Ovary (tissue), 9 donors: Measurements from ENCODE around the gene TRAF3. TPM values are rescaled to one million over a fixed set of nuclear protein-coding genes. Genes with fewer than 3 reads are reported as not detected.

Source experiments
- DNase-seq, 5 donors: peaks; one replicate each; pipeline ENCODE4 v3.0.0-alpha.2; 2019 to 2020
- H3K27ac ChIP-seq, 2 donors: fragments of 200-600 bp; one replicate each; pipeline versions ENCODE4 v1.5.1 to v1.8.0; 2019 to 2022
- H3K27me3 ChIP-seq: fragments of 200-600 bp; one replicate; pipeline ENCODE4 v1.8.0; 2022
- H3K36me3 ChIP-seq: fragments of 200-600 bp; sonication (generic); one replicate; pipeline ENCODE4 v1.5.1; 2019
- H3K4me1 ChIP-seq: one replicate; pipeline ENCODE4 v1.8.1; 2013; ENCODE audit warnings: mild to moderate bottlenecking, moderate library complexity; ENCODE audit not compliant: insufficient read depth
- H3K4me3 ChIP-seq: fragments of 200-600 bp; sonication (generic); one replicate; pipeline ENCODE4 v1.5.1; 2017
- H3K9me3 ChIP-seq, 2 donors: fragments of 200-600 bp in 1 of 2; sonication (generic) in 1 of 2; one replicate each; pipeline versions ENCODE4 v1.5.1 to v1.8.1; 2013 to 2019; ENCODE audit warnings: mild to moderate bottlenecking in 1 of 2, moderate library complexity in 1 of 2
- CTCF ChIP-seq, 3 donors: fragments of 450-650 bp in 2 of 3; fragments of 200-600 bp in 1 of 3; IDR thresholded peaks; one replicate each; pipeline versions ENCODE4 v1.5.1 to v1.8.0; 2016 to 2022; ENCODE audit warnings: antibody characterized with exemption in 3 of 3, mild to moderate bottlenecking in 1 of 3
- EP300 ChIP-seq: sonication (generic); formaldehyde crosslinking; IDR thresholded peaks from one replicate; pipeline ENCODE4 v1.6.1; 2017; ENCODE audit warnings: antibody characterized with exemption
- POLR2A ChIP-seq: fragments of 450-650 bp; IDR thresholded peaks from one replicate; pipeline ENCODE4 v1.6.1; 2017; ENCODE audit warnings: antibody characterized with exemption, mild to moderate bottlenecking, moderate library complexity
- WGBS, 3 donors: extraction: QIAGEN DNeasy Blood & Tissue Kit in 1 of 3; methylation state at CpG; one replicate each; pipeline versions ENCODE4 v1.1.5 to v1.1.7; 2013 to 2017; 5-methylcytosine and 5-hydroxymethylcytosine counted together
- intact Hi-C, 4 donors: fragments of 100-400 bp; cut with DNase I; formaldehyde crosslinking; loops; one replicate each; pipeline versions ENCODE4 v1.11.0 to v1.15.1; 2022 to 2023
- polyA plus RNA-seq, 2 donors: library from polyadenylated mRNA; stranded (reverse); fragments of 200-250 nt in 1 of 2; fragments of 350-450 nt in 1 of 2; fragmentation: Illumina TruSeq in 1 of 2; extraction: RNeasy Lipid Tissue Mini Kit (QIAGEN cat#74804) in 1 of 2; gene quantifications; one replicate each; pipeline ENCODE4 v1.2.3, GENCODE V29; 2013 to 2014
- total RNA-seq, 7 donors: library from RNA; depleted of rRNA in 2 of 7; stranded (reverse); fragments of >200 nt in 2 of 7; fragmentation: NEBNext Ultra II Directional in 3 of 7; extraction: Animal tissue kit (Norgen Biotek cat#: 25700) in 3 of 7; gene quantifications; one replicate each; pipeline versions ENCODE4 v1.1.0 to v1.2.4, GENCODE V29; 2016 to 2023
- donor health status: DM: no; HTN: no; CAD: no; lungs with moderate emphysema.
- donor health status: DM: no; HTN: no; CAD: no.
- donor health status: Bipolar disorder and iron deficiency.
- donor health status: DM: yes; HTN: yes; CAD: no.
- donor health status: DM: no; HTN: no; CAD: no.
- donor health status: DM: yes; HTN: yes; CAD: no.

Gene TRAF3
- total and polyA plus RNA-seq, 9 donors = 2.9 to 17.0 (median 11.4) TPM

DNA sequence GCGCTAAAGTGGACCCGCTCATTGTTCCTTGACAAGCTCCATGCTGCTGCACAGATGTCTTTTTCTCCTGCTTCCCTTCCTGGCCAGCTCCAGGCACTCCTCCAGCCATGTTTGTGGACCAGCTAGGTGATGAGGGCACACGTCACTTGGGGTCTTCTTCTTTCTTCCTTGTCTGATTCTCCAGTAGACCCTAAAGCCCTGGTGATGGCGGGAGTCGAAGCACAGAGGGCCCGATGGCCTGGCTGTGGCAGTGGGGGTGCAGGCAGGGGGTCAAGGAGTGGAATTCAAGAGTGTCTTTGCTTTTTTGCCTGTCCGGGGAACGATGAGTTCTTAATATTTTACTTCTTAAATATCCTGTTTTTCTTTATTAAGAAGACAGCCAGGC is 122.3 kb downstream of the TRAF3 start:
- no peak overlapping the region for H3K27ac ChIP-seq
- intact Hi-C loops = no loop called here
- TF ChIP-seq EP300 = no peak
- TF ChIP-seq POLR2A = no peak
- no peak for TF ChIP-seq CTCF (IDR thresholded peaks at IDR 0.05)
- no peaks in the 10 kb centered on the region for H3K9me3 ChIP-seq
- DNase-seq = no peak
- no peaks in the 10 kb centered on the region for H3K27me3 ChIP-seq
- no peaks in the 10 kb centered on the region for H3K4me1 ChIP-seq
- H3K36me3 ChIP-seq = no peaks in the 10 kb centered on the region
- no peak overlapping the region for H3K4me3 ChIP-seq
- 96 to 97% (median 97%) methylated on average over 8 of the region's 8 CpGs for WGBS, 3 donors

DNA sequence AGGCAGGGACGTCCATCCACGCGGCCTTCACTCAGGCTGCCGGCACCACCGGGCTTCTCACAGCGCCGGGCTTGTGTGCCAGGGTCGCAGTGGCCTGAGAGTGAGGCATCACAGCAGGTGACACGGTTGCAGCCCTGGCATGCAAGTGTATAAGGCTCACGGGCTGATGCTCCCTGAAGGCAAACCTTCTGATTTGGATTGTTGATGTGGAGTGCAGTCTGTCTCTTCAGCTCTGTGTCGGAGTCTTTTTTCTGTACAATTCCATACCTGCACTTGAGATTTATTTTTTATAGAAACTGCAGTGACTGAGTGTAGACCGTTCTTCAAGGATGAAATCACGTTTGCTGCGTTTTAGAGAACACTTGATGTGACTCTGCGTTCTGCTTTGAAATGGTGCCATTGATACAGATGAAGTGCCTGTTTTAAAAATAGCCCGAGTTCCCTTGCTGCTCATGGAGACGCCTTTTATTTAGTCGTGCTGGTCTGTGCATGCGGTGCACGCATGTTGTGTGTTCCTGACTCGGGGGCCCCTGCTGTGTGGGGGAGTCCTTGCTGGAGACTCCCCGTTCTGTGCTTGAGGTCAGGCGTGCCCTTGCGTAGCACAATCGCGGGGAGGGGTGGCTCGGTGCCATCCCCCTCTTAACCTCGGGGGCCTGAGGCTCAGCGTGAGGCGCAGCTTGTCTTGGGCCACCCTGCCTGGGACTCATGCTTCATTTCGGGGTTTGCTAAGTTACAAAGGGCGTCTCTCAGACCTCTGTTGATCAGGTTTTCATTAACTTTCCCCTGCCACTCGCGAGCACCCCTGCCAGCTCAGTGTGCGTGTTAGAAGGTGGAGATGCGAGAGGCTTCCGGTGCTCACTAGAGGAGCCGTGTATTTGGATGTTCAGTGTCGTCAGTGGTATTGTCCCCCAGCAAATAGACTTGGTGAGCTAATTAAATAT is 123.7 kb downstream of the TRAF3 start:
- Histone ChIP-seq H3K36me3 (no peaks in the 10 kb centered on the region), H3K27ac (no peak overlapping the region)
- TF ChIP-seq CTCF (IDR thresholded peaks at IDR 0.05) = no peak
- no peak for TF ChIP-seq EP300
- TF ChIP-seq POLR2A = no peak

DNA sequence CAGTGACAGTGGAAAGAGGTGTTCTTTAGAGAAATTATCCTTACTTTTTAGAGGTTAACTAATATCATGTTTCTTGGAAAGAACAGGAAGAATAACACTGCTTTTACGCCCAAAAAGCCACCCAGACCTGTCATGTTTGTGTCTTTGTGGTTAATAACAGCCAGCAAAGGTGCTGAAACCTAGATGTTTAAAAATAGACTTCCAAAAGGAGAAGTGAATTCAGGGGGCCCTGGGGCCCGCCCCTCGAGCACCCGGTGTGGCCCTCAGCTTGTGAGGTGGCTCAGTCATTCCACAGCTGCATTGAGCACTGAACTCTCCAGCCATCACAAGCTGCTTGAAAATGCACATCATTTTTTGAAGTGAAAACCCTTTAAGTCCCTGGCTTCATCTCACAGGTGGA is 124.4 kb downstream of the TRAF3 start:
- Histone ChIP-seq H3K36me3 (no peaks in the 10 kb centered on the region), H3K27me3 (no peaks in the 10 kb centered on the region), H3K27ac (no peak overlapping the region), H3K4me1 (no peaks in the 10 kb centered on the region), H3K4me3 (no peak overlapping the region), H3K9me3 (no peaks in the 10 kb centered on the region)
- intact Hi-C loops = no loop called here
- TF ChIP-seq POLR2A = no peak
- no peak for TF ChIP-seq CTCF (IDR thresholded peaks at IDR 0.05)
- no peak for TF ChIP-seq EP300
- no peak for DNase-seq
- 87 to 93% (median 89%) methylated on average over 4 of the region's 4 CpGs for WGBS, 3 donors

More for the DNA sequence above, 123.7 kb downstream of the TRAF3 start:
- Histone ChIP-seq H3K4me3 (no peak overlapping the region), H3K4me1 (no peaks in the 10 kb centered on the region), H3K9me3 (no peaks in the 10 kb centered on the region), H3K27me3 (no peaks in the 10 kb centered on the region)
- intact Hi-C loops = no loop called here
- 88 to 91% (median 88%) methylated on average over 39 of the region's 39 CpGs for WGBS, 3 donors
- no peak for DNase-seq

DNA sequence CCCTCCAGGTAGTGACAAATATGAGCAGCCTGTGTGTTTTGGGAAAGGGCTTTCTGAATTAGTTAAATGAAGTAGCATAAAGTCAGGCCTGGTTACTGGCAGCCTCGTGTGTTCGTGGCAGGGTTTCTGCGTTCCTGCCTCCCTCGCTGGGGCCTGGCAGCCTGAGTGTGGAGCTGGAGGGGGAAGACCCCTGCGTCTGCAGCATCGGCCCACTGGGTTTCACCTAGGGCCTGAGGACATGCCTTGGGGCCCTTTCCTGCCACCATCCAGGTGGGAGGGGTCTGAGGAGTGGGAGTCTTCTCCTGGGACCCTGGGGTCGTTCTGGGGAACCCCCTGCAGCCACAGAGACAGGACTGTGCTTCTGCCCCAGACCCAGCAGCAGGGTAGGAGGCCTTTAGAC is 124.8 kb downstream of the TRAF3 start:
- no peaks in the 10 kb centered on the region for H3K27me3 ChIP-seq
- 86 to 90% (median 89%) methylated on average over 6 to 7 of the region's 7 CpGs for WGBS, 3 donors
- no peak overlapping the region for H3K4me3 ChIP-seq
- no peaks in the 10 kb centered on the region for H3K9me3 ChIP-seq
- no peaks in the 10 kb centered on the region for H3K4me1 ChIP-seq
- intact Hi-C loops = no loop called here
- TF ChIP-seq POLR2A (no peak), EP300 (no peak), CTCF (IDR thresholded peaks at IDR 0.05) (no peak)
- no peak for DNase-seq
- H3K27ac ChIP-seq = no peak overlapping the region
- H3K36me3 ChIP-seq = no peaks in the 10 kb centered on the region
